HepG2 (cell line): ENCODE results near the gene NR2F6. TPM values are rescaled to one million over a fixed set of nuclear protein-coding genes. Genes with fewer than 3 reads are reported as not detected.

Experiments
- AKNA ChIP-seq: sonication (generic); formaldehyde crosslinking; IDR thresholded peaks from 2 replicates; pipeline ENCODE4 v1.4.0; 2020; ENCODE audit warnings: missing genetic modification reagents, borderline replicate concordance
- CBX1 ChIP-seq: IDR thresholded peaks from one replicate; pipeline ENCODE4 v1.6.1; 2016; ENCODE audit warnings: antibody characterized with exemption, low read depth
- CHD4 ChIP-seq: fragments of 200-600 bp; sonication (generic); IDR thresholded peaks from 2 replicates; pipeline ENCODE4 v1.7.0; 2017; ENCODE audit warnings: mild to moderate bottlenecking, low read length, borderline replicate concordance
- CREB3 ChIP-seq: sonication (generic); formaldehyde crosslinking; IDR thresholded peaks from 2 replicates; pipeline ENCODE4 v1.5.0; 2020; ENCODE audit warnings: missing genetic modification reagents
- DRAP1 ChIP-seq: IDR thresholded peaks from 2 replicates; pipeline ENCODE4 v1.6.1; 2016; ENCODE audit warnings: missing genetic modification reagents, missing compliant biosample characterization
- HMG20A ChIP-seq: IDR thresholded peaks from 2 replicates; pipeline ENCODE4 v1.6.1; 2016; ENCODE audit warnings: borderline replicate concordance
- MTA3 ChIP-seq: sonication (generic); formaldehyde crosslinking; IDR thresholded peaks from 2 replicates; pipeline ENCODE4 v1.4.0; 2020; ENCODE audit warnings: missing genetic modification reagents
- MYPOP ChIP-seq: sonication (generic); formaldehyde crosslinking; IDR thresholded peaks from 2 replicates; pipeline ENCODE4 v1.8.1; 2023; ENCODE audit warnings: mild to moderate bottlenecking, moderate library complexity, missing genetic modification reagents
- POLR2AphosphoS2 ChIP-seq: IDR thresholded peaks from 2 replicates; pipeline ENCODE4 v1.6.1; 2011; ENCODE audit warnings: low read depth, low read length, improper control_type of control experiment
- SETDB1 ChIP-seq: sonication (generic); formaldehyde crosslinking; IDR thresholded peaks from 2 replicates; pipeline ENCODE4 v1.5.1; 2020; ENCODE audit warnings: missing genetic modification reagents, mild to moderate bottlenecking, borderline replicate concordance
- ZBTB21 ChIP-seq: sonication (generic); formaldehyde crosslinking; IDR thresholded peaks from 2 replicates; pipeline ENCODE4 v1.4.0; 2020; ENCODE audit warnings: missing genetic modification reagents
- ZFP62 ChIP-seq: sonication (generic); formaldehyde crosslinking; IDR thresholded peaks from 2 replicates; pipeline ENCODE4 v1.4.0; 2020; ENCODE audit warnings: missing genetic modification reagents
- ZFP91 ChIP-seq: sonication (generic); formaldehyde crosslinking; IDR thresholded peaks from 2 replicates; pipeline ENCODE4 v1.9.0; 2022; ENCODE audit warnings: missing genetic modification reagents, mild to moderate bottlenecking, borderline replicate concordance
- ZNF644 ChIP-seq: IDR thresholded peaks from 2 replicates; pipeline ENCODE4 v1.6.1; 2016; ENCODE audit warnings: low read depth
- ZSCAN12 ChIP-seq: sonication (generic); formaldehyde crosslinking; IDR thresholded peaks from 2 replicates; pipeline ENCODE4 v1.9.0; 2021; ENCODE audit warnings: mild to moderate bottlenecking, missing genetic modification reagents
- ZSCAN20 ChIP-seq: sonication (generic); formaldehyde crosslinking; IDR thresholded peaks from 2 replicates; pipeline ENCODE4 v1.4.0; 2020; ENCODE audit warnings: missing genetic modification reagents, mild to moderate bottlenecking, borderline replicate concordance
- ZSCAN31 ChIP-seq: sonication (generic); formaldehyde crosslinking; IDR thresholded peaks from 2 replicates; pipeline ENCODE4 v1.5.0; 2020; ENCODE audit warnings: low read depth, mild to moderate bottlenecking, missing genetic modification reagents
- polyA plus RNA-seq, 8 experiments: library from polyadenylated mRNA; depleted of rRNA in 3 of 8; stranded (reverse) in 7 of 8; unstranded in 1 of 8; fragments of >200 nt; fragmentation: Illumina TruSeq in 4 of 8; extraction: Trizol in 4 of 8; gene quantifications; 2 replicates each; pipeline versions ENCODE4 v1.2.1 to v1.2.3, GENCODE V29; 2011 to 2016; ENCODE audit warnings: low read depth in 4 of 8, missing spikeins in 1 of 8, mixed read lengths in 1 of 8; ENCODE audit not compliant: insufficient read depth in 1 of 8
- total RNA-seq, 5 experiments: library from RNA; depleted of rRNA; stranded (reverse); fragments of >200 nt; fragmentation: Illumina TruSeq; extraction: Trizol; gene quantifications; 2 replicates each; pipeline ENCODE4 v1.2.3, GENCODE V29; 2016; ENCODE audit warnings: low read depth in 1 of 5
- TF ChIP-seq, protein P1 (sequence below): sonication (generic); formaldehyde crosslinking; IDR thresholded peaks from 2 replicates; pipeline ENCODE4 v1.4.0; 2020; ENCODE audit warnings: low read depth, missing genetic modification reagents

The NR2F6 gene
- total and polyA plus RNA-seq, 2 of the 13 experiments (the other 11 are each of a cell fraction or from before 2014, with no cell fraction given) = 30.9 to 72.4 TPM

DNA sequence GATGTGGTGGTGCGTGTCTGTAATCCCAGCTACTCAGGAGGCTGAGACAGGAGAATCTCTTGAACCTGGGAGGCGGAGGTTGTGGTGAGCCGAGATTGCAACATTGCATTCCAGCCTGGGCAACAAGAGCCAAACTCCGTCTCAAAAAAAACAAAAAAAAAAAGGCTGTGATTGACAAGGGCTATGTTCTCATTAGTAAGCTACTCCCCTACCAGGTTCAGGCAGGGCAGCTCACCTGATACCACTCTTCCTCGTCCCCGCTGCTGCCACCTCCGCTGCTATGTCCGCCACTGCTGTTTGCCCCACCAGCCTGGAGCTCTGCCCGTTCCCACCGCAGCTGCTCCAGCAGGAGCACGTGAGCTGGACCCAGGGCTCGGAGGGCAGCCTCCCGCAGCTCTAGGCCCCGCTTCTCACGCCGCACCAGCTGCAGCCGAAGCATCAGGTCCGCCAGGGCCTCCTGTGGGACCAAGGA, 9.5 kb upstream of the NR2F6 start (continued):
- TF ChIP-seq HMG20A (CRISPR knock-in tag) (no peak), CHD4 (no peak), MTA3 (no peak), ZFP91 (CRISPR knock-in tag) (peak; percentile 52; the same call in 1 of the 2 replicates), SETDB1 (CRISPR knock-in tag) (no peak), DRAP1 (no peak), ZSCAN20 (CRISPR knock-in tag) (no peak), POLR2AphosphoS2 (no peak), CBX1 (no peak), ZSCAN12 (CRISPR knock-in tag) (no peak), ZNF644 (CRISPR knock-in tag) (peak; percentile 38; the same call in 1 of the 2 replicates), ZFP62 (no peak), AKNA (CRISPR knock-in tag) (no peak), CREB3 (CRISPR knock-in tag) (no peak), ZBTB21 (CRISPR knock-in tag) (no peak), ZSCAN31 (CRISPR knock-in tag) (peak; percentile 58; the same call in 1 of the 2 replicates), MYPOP (no peak)
- TF ChIP-seq, protein P1, sequence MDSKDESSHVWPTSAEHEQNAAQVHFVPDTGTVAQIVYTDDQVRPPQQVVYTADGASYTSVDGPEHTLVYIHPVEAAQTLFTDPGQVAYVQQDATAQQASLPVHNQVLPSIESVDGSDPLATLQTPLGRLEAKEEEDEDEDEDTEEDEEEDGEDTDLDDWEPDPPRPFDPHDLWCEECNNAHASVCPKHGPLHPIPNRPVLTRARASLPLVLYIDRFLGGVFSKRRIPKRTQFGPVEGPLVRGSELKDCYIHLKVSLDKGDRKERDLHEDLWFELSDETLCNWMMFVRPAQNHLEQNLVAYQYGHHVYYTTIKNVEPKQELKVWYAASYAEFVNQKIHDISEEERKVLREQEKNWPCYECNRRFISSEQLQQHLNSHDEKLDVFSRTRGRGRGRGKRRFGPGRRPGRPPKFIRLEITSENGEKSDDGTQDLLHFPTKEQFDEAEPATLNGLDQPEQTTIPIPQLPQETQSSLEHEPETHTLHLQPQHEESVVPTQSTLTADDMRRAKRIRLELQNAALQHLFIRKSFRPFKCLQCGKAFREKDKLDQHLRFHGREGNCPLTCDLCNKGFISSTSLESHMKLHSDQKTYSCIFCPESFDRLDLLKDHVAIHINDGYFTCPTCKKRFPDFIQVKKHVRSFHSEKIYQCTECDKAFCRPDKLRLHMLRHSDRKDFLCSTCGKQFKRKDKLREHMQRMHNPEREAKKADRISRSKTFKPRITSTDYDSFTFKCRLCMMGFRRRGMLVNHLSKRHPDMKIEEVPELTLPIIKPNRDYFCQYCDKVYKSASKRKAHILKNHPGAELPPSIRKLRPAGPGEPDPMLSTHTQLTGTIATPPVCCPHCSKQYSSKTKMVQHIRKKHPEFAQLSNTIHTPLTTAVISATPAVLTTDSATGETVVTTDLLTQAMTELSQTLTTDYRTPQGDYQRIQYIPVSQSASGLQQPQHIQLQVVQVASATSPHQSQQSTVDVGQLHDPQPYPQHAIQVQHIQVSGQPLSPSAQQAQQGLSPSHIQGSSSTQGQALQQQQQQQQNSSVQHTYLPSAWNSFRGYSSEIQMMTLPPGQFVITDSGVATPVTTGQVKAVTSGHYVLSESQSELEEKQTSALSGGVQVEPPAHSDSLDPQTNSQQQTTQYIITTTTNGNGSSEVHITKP (CRISPR knock-in tag) = no peak
